GM23338 (cell line): ENCODE measurements around the gene APPL2. TPM values are rescaled to one million over a fixed set of nuclear protein-coding genes. Genes with fewer than 3 reads are reported as not detected.

ENCODE experiments used
- ATAC-seq: fragments of 200-7000 bp; cut with Tn5 transposase; 3 replicates; pipeline ENCODE4 v1.9.1; 2020
- DNase-seq: peaks from one replicate; pipeline ENCODE4 v3.0.0-alpha.2; 2015; ENCODE audit warnings: low spot score
- H2AFZ ChIP-seq: fragments of 200-600 bp; sonication (generic); 2 replicates; pipeline ENCODE4 v1.8.0; 2016; ENCODE audit warnings: antibody characterized with exemption, mild to moderate bottlenecking, moderate library complexity
- H3F3A ChIP-seq: fragments of 200-600 bp; sonication (generic); replicated peaks from 2 replicates; pipeline ENCODE4 v1.8.0; 2017; ENCODE audit warnings: antibody characterized with exemption, mixed run types, low read depth
- H3K27ac ChIP-seq: fragments of 200-600 bp; sonication (generic); 2 replicates; pipeline ENCODE4 v1.6.1; 2016; ENCODE audit warnings: low read depth
- H3K27me3 ChIP-seq: fragments of 200-600 bp; sonication (generic); 2 replicates; pipeline ENCODE4 v1.8.0; 2016; ENCODE audit warnings: mild to moderate bottlenecking, mixed run types, moderate library complexity; ENCODE audit not compliant: insufficient read depth
- H3K36me3 ChIP-seq: fragments of 200-600 bp; sonication (generic); 2 replicates; pipeline ENCODE4 v1.8.0; 2016; ENCODE audit warnings: mild to moderate bottlenecking; ENCODE audit not compliant: insufficient read depth
- H3K4me1 ChIP-seq: fragments of 200-600 bp; sonication (generic); 2 replicates; pipeline ENCODE4 v1.8.0; 2016; ENCODE audit warnings: mild to moderate bottlenecking, moderate library complexity; ENCODE audit not compliant: insufficient read depth
- H3K4me2 ChIP-seq: fragments of 200-600 bp; sonication (generic); 2 replicates; pipeline ENCODE4 v1.7.1; 2017; ENCODE audit warnings: mixed run types
- H3K4me3 ChIP-seq: fragments of 200-600 bp; sonication (generic); 2 replicates; pipeline ENCODE4 v1.6.1; 2016; ENCODE audit warnings: mixed run types
- H3K79me2 ChIP-seq: fragments of 200-600 bp; sonication (generic); replicated peaks from 2 replicates; pipeline ENCODE4 v1.8.0; 2017; ENCODE audit warnings: mild to moderate bottlenecking; ENCODE audit not compliant: insufficient read depth
- H3K9me2 ChIP-seq: fragments of 200-600 bp; sonication (generic); 2 replicates; pipeline ENCODE4 v1.8.0; 2017; ENCODE audit not compliant: insufficient read depth
- H4K20me1 ChIP-seq: fragments of 200-600 bp; sonication (generic); replicated peaks from 2 replicates; pipeline ENCODE4 v1.8.0; 2017; ENCODE audit warnings: mild to moderate bottlenecking; ENCODE audit not compliant: insufficient read depth
- H3K27ac Mint-ChIP-seq: 2 replicates; pipeline ENCODE4 v1.8.0; 2020; ENCODE audit warnings: inconsistent platforms, mild to moderate bottlenecking, moderate library complexity, mixed read lengths
- H3K27me3 Mint-ChIP-seq: 3 replicates; pipeline ENCODE4 v1.8.0; 2022; ENCODE audit warnings: low read depth, mild to moderate bottlenecking, moderate library complexity, mixed read lengths, inconsistent platforms; ENCODE audit not compliant: insufficient read depth, poor library complexity
- H3K36me3 Mint-ChIP-seq: 3 replicates; pipeline ENCODE4 v1.8.0; 2021; ENCODE audit warnings: low read depth, mild to moderate bottlenecking, inconsistent platforms, moderate library complexity, mixed read lengths
- H3K4me1 Mint-ChIP-seq: 3 replicates; pipeline ENCODE4 v1.8.0; 2020; ENCODE audit warnings: mild to moderate bottlenecking, inconsistent platforms, mixed read lengths
- H3K4me3 Mint-ChIP-seq: 3 replicates; pipeline ENCODE4 v1.8.0; 2021; ENCODE audit warnings: moderate library complexity, mild to moderate bottlenecking, inconsistent platforms, mixed read lengths
- H3K9me3 Mint-ChIP-seq: 3 replicates; pipeline ENCODE4 v1.8.0; 2020; ENCODE audit warnings: moderate library complexity, mild to moderate bottlenecking, inconsistent platforms, mixed read lengths
- CREB1 ChIP-seq: fragments of 250-450 bp; sonication (Bioruptor Pico); IDR thresholded peaks from 2 replicates; pipeline ENCODE4 v1.5.0; 2020; ENCODE audit warnings: low read depth, mild to moderate bottlenecking, moderate library complexity
- EZH2 ChIP-seq: fragments of 200-600 bp; sonication (generic); IDR thresholded peaks from one replicate; pipeline ENCODE4 v1.8.0; 2017; ENCODE audit warnings: antibody characterized with exemption, mild to moderate bottlenecking, low read depth; ENCODE audit not compliant: unreplicated experiment
- EZH2phosphoT487 ChIP-seq: fragments of 200-600 bp; sonication (generic); IDR thresholded peaks from one replicate; pipeline ENCODE4 v1.8.1; 2018; ENCODE audit warnings: antibody characterized with exemption; ENCODE audit not compliant: unreplicated experiment
- NANOG ChIP-seq: IDR thresholded peaks from 2 replicates; pipeline ENCODE4 v1.6.1; 2016; ENCODE audit warnings: antibody characterized with exemption, borderline replicate concordance
- ZNF114 ChIP-seq: fragments of 250-450 bp; sonication (Bioruptor Pico); IDR thresholded peaks from 2 replicates; pipeline ENCODE4 v1.5.0; 2020; ENCODE audit warnings: mild to moderate bottlenecking, moderate library complexity
- ZNF331 ChIP-seq: fragments of 250-450 bp; sonication (Bioruptor Pico); IDR thresholded peaks from 2 replicates; pipeline ENCODE4 v1.5.0; 2020; ENCODE audit warnings: low read depth, mild to moderate bottlenecking, moderate library complexity
- polyA plus RNA-seq: library from polyadenylated mRNA; unstranded; fragments of >200 nt; fragmentation: Nextera tagmentation; extraction: Ambion mirVana; gene quantifications from 2 replicates; pipeline ENCODE4 v1.2.1, GENCODE V29; 2016
- total RNA-seq: library from RNA; depleted of rRNA; stranded (reverse); fragments of >200 nt; shearing (Covaris generic); gene quantifications from 2 replicates; pipeline ENCODE4 v1.2.3, GENCODE V29; 2014
- TF ChIP-seq, protein P1 (sequence below): fragments of 250-450 bp; sonication (Bioruptor Pico); IDR thresholded peaks from 2 replicates; pipeline ENCODE4 v1.5.0; 2020; ENCODE audit warnings: mild to moderate bottlenecking, moderate library complexity
- TF ChIP-seq, protein P2 (sequence below), 2 experiments: fragments of 200-600 bp in 1 of 2; sonication (generic) in 1 of 2; conservative IDR thresholded peaks; 2 replicates each; pipeline versions ENCODE4 v1.5.1 to v1.6.1; 2016 to 2017; ENCODE audit warnings: antibody characterized with exemption in 2 of 2, low read depth in 2 of 2, mild to moderate bottlenecking in 2 of 2, moderate library complexity in 1 of 2

The APPL2 gene
- total and polyA plus RNA-seq, 2 experiments from 2014 or later: 9.3 to 17.4 TPM

DNA sequence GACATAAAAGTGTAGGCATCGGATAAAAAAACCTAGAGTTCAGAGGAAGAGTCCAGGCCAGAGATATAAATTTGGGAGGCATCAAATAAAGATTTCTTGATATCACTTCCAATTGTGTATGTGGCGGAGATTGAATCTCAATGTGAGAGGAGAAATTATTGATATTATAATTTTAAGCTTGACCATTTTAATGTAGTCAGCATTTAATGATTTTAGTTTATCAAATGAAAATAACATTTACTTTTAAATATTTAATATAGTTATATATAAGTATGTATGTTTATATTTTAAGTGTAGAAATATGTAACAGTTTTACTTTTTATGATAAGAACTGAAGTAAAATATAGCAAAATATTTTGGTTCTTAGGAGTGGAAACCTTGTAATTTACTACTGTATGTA, 79.7 kb downstream of the APPL2 start (continued):
- TF ChIP-seq, protein P1, sequence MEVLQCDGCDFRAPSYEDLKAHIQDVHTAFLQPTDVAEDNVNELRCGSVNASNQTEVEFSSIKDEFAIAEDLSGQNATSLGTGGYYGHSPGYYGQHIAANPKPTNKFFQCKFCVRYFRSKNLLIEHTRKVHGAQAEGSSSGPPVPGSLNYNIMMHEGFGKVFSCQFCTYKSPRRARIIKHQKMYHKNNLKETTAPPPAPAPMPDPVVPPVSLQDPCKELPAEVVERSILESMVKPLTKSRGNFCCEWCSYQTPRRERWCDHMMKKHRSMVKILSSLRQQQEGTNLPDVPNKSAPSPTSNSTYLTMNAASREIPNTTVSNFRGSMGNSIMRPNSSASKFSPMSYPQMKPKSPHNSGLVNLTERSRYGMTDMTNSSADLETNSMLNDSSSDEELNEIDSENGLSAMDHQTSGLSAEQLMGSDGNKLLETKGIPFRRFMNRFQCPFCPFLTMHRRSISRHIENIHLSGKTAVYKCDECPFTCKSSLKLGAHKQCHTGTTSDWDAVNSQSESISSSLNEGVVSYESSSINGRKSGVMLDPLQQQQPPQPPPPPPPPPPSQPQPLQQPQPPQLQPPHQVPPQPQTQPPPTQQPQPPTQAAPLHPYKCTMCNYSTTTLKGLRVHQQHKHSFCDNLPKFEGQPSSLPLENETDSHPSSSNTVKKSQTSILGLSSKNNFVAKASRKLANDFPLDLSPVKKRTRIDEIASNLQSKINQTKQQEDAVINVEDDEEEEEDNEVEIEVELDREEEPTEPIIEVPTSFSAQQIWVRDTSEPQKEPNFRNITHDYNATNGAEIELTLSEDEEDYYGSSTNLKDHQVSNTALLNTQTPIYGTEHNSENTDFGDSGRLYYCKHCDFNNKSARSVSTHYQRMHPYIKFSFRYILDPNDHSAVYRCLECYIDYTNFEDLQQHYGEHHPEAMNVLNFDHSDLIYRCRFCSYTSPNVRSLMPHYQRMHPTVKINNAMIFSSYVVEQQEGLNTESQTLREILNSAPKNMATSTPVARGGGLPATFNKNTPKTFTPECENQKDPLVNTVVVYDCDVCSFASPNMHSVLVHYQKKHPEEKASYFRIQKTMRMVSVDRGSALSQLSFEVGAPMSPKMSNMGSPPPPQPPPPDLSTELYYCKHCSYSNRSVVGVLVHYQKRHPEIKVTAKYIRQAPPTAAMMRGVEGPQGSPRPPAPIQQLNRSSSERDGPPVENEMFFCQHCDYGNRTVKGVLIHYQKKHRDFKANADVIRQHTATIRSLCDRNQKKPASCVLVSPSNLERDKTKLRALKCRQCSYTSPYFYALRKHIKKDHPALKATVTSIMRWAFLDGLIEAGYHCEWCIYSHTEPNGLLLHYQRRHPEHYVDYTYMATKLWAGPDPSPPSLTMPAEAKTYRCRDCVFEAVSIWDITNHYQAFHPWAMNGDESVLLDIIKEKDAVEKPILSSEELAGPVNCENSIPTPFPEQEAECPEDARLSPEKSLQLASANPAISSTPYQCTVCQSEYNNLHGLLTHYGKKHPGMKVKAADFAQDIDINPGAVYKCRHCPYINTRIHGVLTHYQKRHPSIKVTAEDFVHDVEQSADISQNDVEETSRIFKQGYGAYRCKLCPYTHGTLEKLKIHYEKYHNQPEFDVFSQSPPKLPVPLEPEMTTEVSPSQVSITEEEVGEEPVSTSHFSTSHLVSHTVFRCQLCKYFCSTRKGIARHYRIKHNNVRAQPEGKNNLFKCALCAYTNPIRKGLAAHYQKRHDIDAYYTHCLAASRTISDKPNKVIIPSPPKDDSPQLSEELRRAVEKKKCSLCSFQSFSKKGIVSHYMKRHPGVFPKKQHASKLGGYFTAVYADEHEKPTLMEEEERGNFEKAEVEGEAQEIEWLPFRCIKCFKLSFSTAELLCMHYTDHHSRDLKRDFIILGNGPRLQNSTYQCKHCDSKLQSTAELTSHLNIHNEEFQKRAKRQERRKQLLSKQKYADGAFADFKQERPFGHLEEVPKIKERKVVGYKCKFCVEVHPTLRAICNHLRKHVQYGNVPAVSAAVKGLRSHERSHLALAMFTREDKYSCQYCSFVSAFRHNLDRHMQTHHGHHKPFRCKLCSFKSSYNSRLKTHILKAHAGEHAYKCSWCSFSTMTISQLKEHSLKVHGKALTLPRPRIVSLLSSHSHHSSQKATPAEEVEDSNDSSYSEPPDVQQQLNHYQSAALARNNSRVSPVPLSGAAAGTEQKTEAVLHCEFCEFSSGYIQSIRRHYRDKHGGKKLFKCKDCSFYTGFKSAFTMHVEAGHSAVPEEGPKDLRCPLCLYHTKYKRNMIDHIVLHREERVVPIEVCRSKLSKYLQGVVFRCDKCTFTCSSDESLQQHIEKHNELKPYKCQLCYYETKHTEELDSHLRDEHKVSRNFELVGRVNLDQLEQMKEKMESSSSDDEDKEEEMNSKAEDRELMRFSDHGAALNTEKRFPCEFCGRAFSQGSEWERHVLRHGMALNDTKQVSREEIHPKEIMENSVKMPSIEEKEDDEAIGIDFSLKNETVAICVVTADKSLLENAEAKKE: no peak
- TF ChIP-seq NANOG (no peak), CREB1 (CRISPR knock-in tag) (no peak), ZNF114 (no peak), ZNF331 (CRISPR knock-in tag) (no peak), EZH2phosphoT487 (no peak), EZH2 (no peak)
- TF ChIP-seq, protein P2, sequence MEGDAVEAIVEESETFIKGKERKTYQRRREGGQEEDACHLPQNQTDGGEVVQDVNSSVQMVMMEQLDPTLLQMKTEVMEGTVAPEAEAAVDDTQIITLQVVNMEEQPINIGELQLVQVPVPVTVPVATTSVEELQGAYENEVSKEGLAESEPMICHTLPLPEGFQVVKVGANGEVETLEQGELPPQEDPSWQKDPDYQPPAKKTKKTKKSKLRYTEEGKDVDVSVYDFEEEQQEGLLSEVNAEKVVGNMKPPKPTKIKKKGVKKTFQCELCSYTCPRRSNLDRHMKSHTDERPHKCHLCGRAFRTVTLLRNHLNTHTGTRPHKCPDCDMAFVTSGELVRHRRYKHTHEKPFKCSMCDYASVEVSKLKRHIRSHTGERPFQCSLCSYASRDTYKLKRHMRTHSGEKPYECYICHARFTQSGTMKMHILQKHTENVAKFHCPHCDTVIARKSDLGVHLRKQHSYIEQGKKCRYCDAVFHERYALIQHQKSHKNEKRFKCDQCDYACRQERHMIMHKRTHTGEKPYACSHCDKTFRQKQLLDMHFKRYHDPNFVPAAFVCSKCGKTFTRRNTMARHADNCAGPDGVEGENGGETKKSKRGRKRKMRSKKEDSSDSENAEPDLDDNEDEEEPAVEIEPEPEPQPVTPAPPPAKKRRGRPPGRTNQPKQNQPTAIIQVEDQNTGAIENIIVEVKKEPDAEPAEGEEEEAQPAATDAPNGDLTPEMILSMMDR (conservative IDR thresholded peaks at IDR 0.05; ENCODE audit: low read depth in 2 of 2): no peak

DNA sequence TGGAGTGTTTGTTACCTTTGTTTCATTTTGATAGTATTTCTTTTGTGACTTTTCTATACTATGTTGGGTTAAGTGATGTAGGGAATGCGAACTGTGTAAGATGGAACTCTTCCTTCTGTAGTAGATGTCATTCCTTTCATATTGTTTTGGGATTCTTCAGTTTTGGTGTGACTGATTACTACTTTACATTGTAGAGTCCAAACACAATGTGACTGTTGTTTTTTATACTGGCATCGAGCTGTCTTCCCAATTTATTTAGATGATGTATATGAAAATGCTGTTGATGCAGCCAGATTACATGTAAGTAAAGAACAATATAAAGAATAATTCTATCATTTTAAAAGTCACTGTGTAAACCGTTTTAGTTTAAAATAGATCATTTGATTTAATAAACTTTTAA, 93.7 kb downstream of the APPL2 start:
- Histone ChIP-seq H3K36me3 (peaks cover 26% of the 10 kb centered on the region), H3F3A (no peaks in the 10 kb centered on the region), H3K27ac (no peak overlapping the region), H3K27me3 (no peaks in the 10 kb centered on the region), H3K4me3 (no peak overlapping the region), H2AFZ (no peak overlapping the region), H3K4me2 (no peak overlapping the region), H3K4me1 (no peaks in the 10 kb centered on the region), H4K20me1 (no peaks in the 10 kb centered on the region; the same call in 1 of the 2 replicates), H3K9me2 (no peaks in the 10 kb centered on the region), H3K79me2 (no peaks in the 10 kb centered on the region)
- Mint-ChIP-seq H3K27me3 (peaks cover 1% of the 10 kb centered on the region), H3K4me1 (peaks cover 3% of the 10 kb centered on the region; the same call in 1 of the 3 replicates), H3K9me3 (no peaks in the 10 kb centered on the region), H3K36me3 (peaks cover 58% of the 10 kb centered on the region), H3K27ac (no peak overlapping the region), H3K4me3 (no peak overlapping the region)
- DNase-seq (no peak), ATAC-seq (no peak)
- TF ChIP-seq NANOG (no peak), EZH2 (no peak), ZNF114 (no peak), EZH2phosphoT487 (no peak)
- TF ChIP-seq, protein P1: no peak
